ENCODE data around the gene SMIM41. TPM values are rescaled to one million over a fixed set of nuclear protein-coding genes. Genes with fewer than 3 reads are reported as not detected.

SMIM41 gene
- total and polyA plus RNA-seq, 2 experiments from 2014 or later, result not detected

DNA sequence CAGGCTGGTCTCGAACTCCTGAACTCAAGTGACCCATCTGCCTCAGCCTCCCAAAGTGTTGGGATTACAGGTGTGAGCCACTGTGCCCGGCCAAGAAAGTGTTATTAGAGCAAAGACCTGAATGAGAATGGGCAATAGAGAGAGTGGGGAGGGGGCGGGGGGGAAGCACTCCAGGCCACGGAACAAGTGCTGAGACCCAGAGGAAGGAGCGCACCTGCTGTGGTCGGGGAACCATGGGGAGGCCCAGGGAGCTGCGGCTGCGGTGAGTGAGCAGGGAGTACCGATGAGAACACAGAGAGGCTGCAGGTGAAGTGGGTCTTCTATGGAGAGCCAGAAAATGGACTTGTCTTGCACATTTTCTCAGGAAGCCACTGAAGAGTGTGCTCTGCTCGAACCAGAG lies 10.8 kb downstream of the SMIM41 start:
- no peak overlapping the region for H3K27ac ChIP-seq
- H3K9ac ChIP-seq, result no peak overlapping the region
- H3K79me2 ChIP-seq (ENCODE audit: insufficient read depth), result no peaks in the 10 kb centered on the region
- H2AFZ ChIP-seq, result no peak overlapping the region
- H3F3A ChIP-seq (ENCODE audit: insufficient read depth), result no peaks in the 10 kb centered on the region
- H3K4me2 ChIP-seq (ENCODE audit: unreplicated experiment), result no peak overlapping the region
- H3K4me1 ChIP-seq (ENCODE audit: insufficient read depth), result no peaks in the 10 kb centered on the region
- no peaks in the 10 kb centered on the region for H4K20me1 ChIP-seq (ENCODE audit: insufficient read depth)
- TF ChIP-seq EZH2 (IDR thresholded peaks at IDR 0.05; ENCODE audit: insufficient read depth, poor library complexity, severe bottlenecking) (no peak), EZH2phosphoT487 (IDR thresholded peaks at IDR 0.05; ENCODE audit: insufficient read depth, low read depth) (no peak)
- no peak overlapping the region for H3K4me3 ChIP-seq
- no peaks in the 10 kb centered on the region for H3K9me3 ChIP-seq (ENCODE audit: low read depth)
- in situ Hi-C loops (cut with MboI), result no loop called here
- no peaks in the 10 kb centered on the region for H3K36me3 ChIP-seq (ENCODE audit: low read depth)
- 76% methylated on average over 10 of the region's 10 CpGs for WGBS, 2 experiments (ENCODE audit: low coverage in 1 of 2, low lambda C conversion rate in 2 of 2, missing lambda C conversion rate in 2 of 2)
- peaks cover 8% of the 10 kb centered on the region for H3K27me3 ChIP-seq (replicated peaks; ENCODE audit: insufficient read depth)
- no peaks in the 10 kb centered on the region for H3K9me2 ChIP-seq (ENCODE audit: insufficient read depth)
- no peak for DNase-seq

DNA sequence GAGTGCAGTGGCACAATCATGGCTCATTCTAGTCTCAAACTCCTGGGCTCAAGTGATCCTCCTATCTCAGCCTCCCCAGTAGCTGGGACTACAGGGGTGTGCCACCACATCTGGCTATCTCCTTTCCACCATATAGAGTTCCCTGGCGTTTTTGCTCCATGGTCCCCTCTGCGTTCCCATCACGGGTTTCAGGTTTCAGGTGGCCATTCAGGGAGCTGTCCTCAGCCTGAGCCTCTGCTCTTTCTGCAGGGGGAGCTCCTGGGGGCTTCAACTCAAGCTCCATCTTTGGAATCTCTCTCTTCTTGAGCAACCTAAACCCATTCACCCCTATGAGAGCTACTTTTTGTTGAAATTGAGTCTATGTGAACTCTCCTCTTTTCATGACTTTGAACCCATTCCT lies 11.6 kb downstream of the SMIM41 start:
- Histone ChIP-seq H2AFZ (no peak overlapping the region), H3K4me2 (ENCODE audit: unreplicated experiment) (no peak overlapping the region), H3F3A (ENCODE audit: insufficient read depth) (no peaks in the 10 kb centered on the region), H3K79me2 (ENCODE audit: insufficient read depth) (no peaks in the 10 kb centered on the region), H3K36me3 (ENCODE audit: low read depth) (no peaks in the 10 kb centered on the region), H3K9me3 (ENCODE audit: low read depth) (no peaks in the 10 kb centered on the region), H3K4me1 (ENCODE audit: insufficient read depth) (no peaks in the 10 kb centered on the region), H3K27ac (no peak overlapping the region), H3K4me3 (no peak overlapping the region), H4K20me1 (ENCODE audit: insufficient read depth) (no peaks in the 10 kb centered on the region), H3K9me2 (ENCODE audit: insufficient read depth) (no peaks in the 10 kb centered on the region), H3K27me3 (replicated peaks; ENCODE audit: insufficient read depth) (peaks cover 8% of the 10 kb centered on the region), H3K9ac (no peak overlapping the region)
- TF ChIP-seq EZH2phosphoT487 (IDR thresholded peaks at IDR 0.05; ENCODE audit: insufficient read depth, low read depth) (no peak), EZH2 (IDR thresholded peaks at IDR 0.05; ENCODE audit: insufficient read depth, poor library complexity, severe bottlenecking) (no peak)
- no peak for DNase-seq
- in situ Hi-C loops (cut with MboI), result no loop called here
- 52 to 59% methylated on average over 3 of the region's 3 CpGs for WGBS, 2 experiments (ENCODE audit: low coverage in 1 of 2, low lambda C conversion rate in 2 of 2, missing lambda C conversion rate in 2 of 2)

DNA sequence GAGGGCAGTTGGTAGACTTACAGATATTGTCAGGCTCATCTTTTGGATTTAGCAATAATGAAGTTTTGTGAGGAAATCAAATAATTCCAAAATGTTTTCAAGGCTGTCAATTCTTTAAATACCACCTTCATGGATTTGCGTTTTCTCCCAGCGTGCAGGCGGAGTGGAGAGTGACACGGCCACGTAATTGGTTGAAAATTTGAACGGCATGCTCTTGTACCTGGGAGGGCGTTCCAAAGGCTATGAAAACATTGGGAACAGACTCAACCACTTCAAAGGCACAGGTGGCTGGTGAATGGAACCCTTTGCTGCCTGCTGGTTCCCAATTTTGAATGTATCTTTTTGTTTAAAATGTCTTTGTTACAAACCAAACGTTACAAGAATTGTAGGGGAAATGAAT lies 12.4 kb downstream of the SMIM41 start:
- TF ChIP-seq EZH2phosphoT487 (IDR thresholded peaks at IDR 0.05; ENCODE audit: insufficient read depth, low read depth) (no peak), EZH2 (IDR thresholded peaks at IDR 0.05; ENCODE audit: insufficient read depth, poor library complexity, severe bottlenecking) (no peak)
- in situ Hi-C loops (cut with MboI), result no loop called here

DNA sequence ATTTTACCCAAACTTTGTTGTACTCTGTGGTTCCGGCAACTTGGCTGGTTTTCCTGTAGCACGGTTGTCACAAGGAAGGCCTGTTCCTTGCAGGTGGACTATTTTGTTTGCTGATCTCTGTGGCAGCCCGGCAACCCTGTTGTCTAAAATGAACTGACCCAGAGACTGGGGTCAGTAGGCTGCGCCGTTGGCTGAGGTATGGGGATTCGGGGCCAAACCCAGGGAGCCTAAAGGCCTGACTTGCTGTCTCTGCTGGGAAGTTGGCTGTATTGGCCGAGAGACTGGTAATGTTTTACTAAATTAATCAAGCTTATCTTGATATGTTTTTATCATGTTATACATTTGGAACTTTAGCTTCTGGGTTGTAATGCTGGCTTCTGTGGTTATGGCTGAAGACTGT lies 13.8 kb downstream of the SMIM41 start:
- H3K27me3 ChIP-seq (replicated peaks; ENCODE audit: insufficient read depth), result peaks cover 8% of the 10 kb centered on the region
- H3K9me2 ChIP-seq (ENCODE audit: insufficient read depth), result no peaks in the 10 kb centered on the region
- in situ Hi-C loops (cut with MboI), result no loop called here
- no peak overlapping the region for H3K27ac ChIP-seq
- no peaks in the 10 kb centered on the region for H3K9me3 ChIP-seq (ENCODE audit: low read depth)
- no peak for DNase-seq
- H2AFZ ChIP-seq, result no peak overlapping the region
- no peaks in the 10 kb centered on the region for H4K20me1 ChIP-seq (ENCODE audit: insufficient read depth)
- no peaks in the 10 kb centered on the region for H3K4me1 ChIP-seq (ENCODE audit: insufficient read depth)
- 78 to 80% methylated on average over 7 of the region's 7 CpGs for WGBS, 2 experiments (ENCODE audit: low coverage in 1 of 2, low lambda C conversion rate in 2 of 2, missing lambda C conversion rate in 2 of 2)
- no peak for TF ChIP-seq EZH2 (IDR thresholded peaks at IDR 0.05; ENCODE audit: insufficient read depth, poor library complexity, severe bottlenecking)
- no peak for TF ChIP-seq EZH2phosphoT487 (IDR thresholded peaks at IDR 0.05; ENCODE audit: insufficient read depth, low read depth)
- no peaks in the 10 kb centered on the region for H3K79me2 ChIP-seq (ENCODE audit: insufficient read depth)
- H3F3A ChIP-seq (ENCODE audit: insufficient read depth), result no peaks in the 10 kb centered on the region
- no peak overlapping the region for H3K9ac ChIP-seq
- H3K36me3 ChIP-seq (ENCODE audit: low read depth), result no peaks in the 10 kb centered on the region
- no peak overlapping the region for H3K4me3 ChIP-seq
- no peak overlapping the region for H3K4me2 ChIP-seq (ENCODE audit: unreplicated experiment)

More for the DNA sequence above, 12.4 kb downstream of the SMIM41 start:
- Histone ChIP-seq H3K79me2 (ENCODE audit: insufficient read depth) (no peaks in the 10 kb centered on the region), H3K36me3 (ENCODE audit: low read depth) (no peaks in the 10 kb centered on the region), H4K20me1 (ENCODE audit: insufficient read depth) (no peaks in the 10 kb centered on the region), H3K4me2 (ENCODE audit: unreplicated experiment) (no peak overlapping the region), H3K27ac (no peak overlapping the region), H3K9me2 (ENCODE audit: insufficient read depth) (no peaks in the 10 kb centered on the region), H3F3A (ENCODE audit: insufficient read depth) (no peaks in the 10 kb centered on the region), H3K4me3 (no peak overlapping the region), H3K9me3 (ENCODE audit: low read depth) (no peaks in the 10 kb centered on the region), H3K9ac (no peak overlapping the region), H2AFZ (no peak overlapping the region), H3K4me1 (ENCODE audit: insufficient read depth) (no peaks in the 10 kb centered on the region), H3K27me3 (replicated peaks; ENCODE audit: insufficient read depth) (peaks cover 8% of the 10 kb centered on the region)
- no peak for DNase-seq
- WGBS, 2 experiments (ENCODE audit: low coverage in 1 of 2, low lambda C conversion rate in 2 of 2, missing lambda C conversion rate in 2 of 2), result 51 to 58% methylated on average over 8 of the region's 8 CpGs
